HG02970 (cell line): ENCODE results near the gene B4GALT1.

Experiments
- ATAC-seq: cut with Tn5 transposase; IDR thresholded peaks from one replicate; pipeline ENCODE4 v1.9.1; 2021; ENCODE audit warnings: mild to moderate bottlenecking, moderate library complexity, moderate number of reproducible peaks; ENCODE audit not compliant: unreplicated experiment, low FRiP score

The B4GALT1 gene

DNA sequence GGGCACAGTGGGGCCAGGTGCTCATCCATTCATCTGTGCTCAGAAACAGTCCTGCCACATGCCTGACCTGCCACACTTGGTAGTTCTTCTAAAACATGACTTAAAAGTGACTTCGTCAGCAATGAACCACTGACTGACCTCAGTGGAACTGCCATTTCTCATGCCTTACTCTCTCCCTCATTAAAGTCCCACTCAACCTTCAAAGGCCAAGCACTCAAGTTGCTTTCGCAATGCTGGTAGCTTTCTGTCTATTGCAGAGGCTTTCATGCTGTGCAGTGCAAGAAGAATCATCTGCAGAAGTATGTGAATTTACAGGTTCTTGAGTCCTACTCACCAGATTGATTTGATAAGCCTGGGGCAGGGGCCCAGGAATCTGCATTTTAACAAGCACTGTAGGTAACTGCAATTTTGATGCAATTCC lies 23.9 kb downstream of the B4GALT1 start:
- no peak for ATAC-seq

GRCh38 chr9:33142535-33142934 lies 24.6 kb downstream of the B4GALT1 start:
- ATAC-seq = no peak

- ATAC-seq = no peak
Observed at GRCh38 chr9:33140401-33141360, 26.5 kb downstream of the B4GALT1 start.

DNA sequence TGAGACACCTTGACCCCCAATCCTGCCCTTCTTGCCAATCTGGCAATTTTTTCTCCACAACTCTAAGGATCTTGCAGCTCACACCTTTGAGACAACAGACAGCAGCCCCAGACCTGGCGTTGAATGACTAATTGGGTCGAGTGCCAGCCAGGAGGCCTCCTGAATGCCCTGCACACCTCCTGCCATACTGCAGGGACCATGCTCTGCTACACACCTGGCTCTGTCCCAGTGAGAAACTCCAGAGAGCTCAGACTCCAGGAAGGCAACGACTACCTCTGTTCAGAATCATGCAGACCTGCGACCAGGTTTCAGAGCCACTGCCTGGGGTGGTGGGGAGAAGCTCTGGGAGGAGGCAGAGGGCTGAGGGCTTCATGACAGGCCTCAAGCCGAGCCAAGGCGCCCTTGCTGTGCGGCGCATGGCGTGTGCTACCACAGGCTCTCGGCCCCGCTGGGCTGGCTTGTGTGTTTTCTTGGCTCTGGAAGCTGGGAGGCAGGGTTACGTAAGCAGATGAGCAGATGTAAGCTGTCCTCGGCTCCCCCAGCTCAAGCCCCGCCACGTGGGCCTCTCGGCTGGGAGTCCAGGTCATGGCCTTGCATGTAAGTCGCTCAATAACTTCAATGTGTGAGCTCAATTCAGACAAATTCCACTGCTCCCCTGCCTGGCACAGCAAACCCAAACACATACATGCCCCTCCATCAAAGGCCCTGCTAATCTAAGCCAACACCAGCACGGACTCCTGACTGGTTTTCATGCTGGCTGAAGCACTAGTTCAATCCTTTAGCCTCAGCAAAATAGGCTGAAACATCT lies 27.5 kb downstream of the B4GALT1 start:
- no peak for ATAC-seq

DNA sequence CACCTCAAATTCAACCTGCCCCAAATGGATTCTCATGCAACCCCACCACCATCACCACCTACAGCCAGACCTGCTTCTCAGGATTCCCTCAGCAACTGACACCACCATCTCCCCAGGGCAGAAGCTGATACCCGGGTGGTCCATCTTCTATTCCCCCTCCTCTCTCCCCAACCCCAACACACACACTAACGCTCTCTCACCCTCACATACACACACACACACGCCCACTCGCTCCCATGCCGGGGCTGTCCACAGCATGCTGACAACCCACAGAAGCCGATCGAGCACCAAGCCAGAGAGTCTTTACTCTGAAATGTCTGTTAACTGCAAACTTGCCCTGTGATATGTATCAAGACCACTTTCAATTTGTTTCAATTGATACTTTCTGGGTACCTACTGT lies 28.4 kb downstream of the B4GALT1 start:
- no peak for ATAC-seq

DNA sequence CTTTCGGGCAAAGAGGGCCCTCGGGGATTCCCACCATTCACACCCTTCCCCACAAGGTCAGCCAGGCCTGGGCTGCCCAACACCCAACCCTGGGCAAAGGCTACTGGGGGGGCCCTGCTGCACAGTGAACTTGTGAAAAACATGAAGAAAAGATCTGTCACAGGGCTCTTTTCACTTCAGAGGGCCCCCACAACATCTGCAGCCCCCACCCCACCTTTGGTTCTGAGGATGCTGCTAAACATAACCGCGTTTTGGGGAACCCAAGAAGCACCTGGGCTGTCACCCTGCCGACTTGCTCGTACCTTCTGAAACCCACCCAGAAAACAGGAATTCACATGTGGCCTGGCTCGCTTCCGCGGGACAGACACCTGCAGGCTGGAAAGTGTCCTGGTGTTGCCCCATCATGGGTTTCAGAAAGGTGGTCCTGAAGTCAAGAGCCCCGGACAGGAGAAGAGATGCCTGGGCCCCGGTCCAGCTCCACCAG lies 29.3 kb downstream of the B4GALT1 start:
- no peak for ATAC-seq

- ATAC-seq = no peak
Observed at GRCh38 chr9:33136721-33137670, 30.1 kb downstream of the B4GALT1 start.

DNA sequence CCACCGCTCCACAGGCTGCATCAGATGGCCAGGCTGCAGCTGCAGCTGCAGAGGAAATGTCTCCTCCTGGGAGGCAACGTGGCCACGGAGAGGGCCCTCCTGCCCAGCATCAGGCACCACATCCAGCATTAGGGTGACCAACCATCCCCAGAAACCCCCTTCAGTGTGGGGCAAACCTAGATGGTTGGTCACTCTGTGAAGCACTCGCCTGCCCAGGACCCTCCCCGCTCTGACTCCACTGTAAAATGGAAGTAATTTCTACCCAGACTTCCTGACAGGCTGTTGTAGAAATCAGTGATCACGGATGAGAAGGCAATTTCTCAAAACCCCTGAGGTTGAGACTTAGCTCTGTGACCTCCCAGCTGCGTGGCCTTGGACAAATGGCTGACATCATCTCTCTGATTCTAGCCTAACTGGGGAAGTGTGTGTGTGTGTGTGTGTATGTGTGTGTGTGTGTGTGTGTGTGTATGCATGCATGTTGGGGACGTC lies 31.6 kb downstream of the B4GALT1 start:
- no peak for ATAC-seq

DNA sequence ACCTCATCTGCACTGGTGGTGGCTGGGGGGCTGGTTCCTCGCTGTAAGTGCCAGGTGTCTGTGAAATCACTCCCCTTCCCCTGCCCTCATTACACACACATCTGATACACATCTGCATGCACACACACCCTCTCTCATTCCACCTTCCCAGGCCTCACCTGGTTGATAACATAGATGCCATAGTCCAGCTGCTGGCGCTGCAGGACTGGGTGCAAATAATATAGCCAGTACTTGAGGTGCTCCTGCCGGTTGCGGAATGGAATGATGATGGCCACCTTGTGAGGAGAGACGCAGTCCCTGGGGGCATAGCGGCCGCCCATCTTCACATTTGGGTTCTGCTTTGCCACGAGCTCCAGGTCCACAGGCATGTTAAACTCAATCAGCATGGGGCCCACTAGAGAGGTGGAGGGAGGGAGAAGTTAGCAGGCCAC lies 32.1 kb downstream of the B4GALT1 start:
- ATAC-seq = no peak

- no peak for ATAC-seq
Observed at GRCh38 chr9:33133186-33133585, 34.0 kb downstream of the B4GALT1 start.

DNA sequence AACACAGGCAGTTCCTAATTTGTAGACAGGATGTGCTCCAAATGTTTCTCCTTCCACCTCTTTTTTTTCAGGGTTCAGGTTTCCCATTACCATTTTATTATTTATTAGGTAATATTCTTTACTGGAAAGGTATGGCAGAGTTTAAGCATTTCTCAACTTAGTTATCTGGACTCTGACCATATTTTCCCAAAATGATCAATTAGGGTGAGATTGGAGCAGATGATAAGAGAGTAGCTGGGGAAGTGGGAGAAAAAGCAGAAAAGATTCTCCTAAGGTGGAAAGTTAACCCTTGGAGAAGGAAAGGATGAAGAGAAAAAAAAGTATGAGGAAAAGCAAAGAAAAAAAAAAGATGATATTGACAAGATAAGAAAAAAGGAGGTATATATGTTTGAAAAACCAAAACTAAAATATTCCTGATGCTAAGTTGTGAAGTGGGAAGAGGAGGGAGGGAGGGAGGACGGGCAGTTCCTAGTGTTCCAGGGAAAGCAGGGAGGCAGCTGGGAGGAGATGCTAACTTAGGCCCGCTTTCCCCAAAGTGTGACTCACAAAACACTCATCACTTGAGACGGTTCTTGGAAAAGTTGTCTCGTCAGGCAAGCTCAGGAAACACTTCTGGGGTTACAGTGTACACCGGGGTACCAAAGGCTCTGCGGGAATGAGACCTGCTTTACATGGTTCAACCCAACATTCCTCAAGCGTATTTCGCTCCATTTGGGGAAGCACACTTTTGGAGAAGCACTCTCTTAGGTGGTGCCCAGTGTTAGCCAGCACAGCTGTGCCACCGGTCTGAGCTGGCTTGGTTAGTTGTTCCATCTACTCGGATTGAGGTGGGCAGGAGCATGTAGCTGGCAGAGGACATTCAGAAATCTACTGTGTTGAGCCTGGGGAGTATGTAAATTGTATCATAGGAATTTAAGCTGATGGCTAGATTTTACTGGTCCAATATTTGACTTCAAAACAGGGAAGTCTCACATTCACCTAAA lies 35.1 kb downstream of the B4GALT1 start:
- no peak for ATAC-seq

DNA sequence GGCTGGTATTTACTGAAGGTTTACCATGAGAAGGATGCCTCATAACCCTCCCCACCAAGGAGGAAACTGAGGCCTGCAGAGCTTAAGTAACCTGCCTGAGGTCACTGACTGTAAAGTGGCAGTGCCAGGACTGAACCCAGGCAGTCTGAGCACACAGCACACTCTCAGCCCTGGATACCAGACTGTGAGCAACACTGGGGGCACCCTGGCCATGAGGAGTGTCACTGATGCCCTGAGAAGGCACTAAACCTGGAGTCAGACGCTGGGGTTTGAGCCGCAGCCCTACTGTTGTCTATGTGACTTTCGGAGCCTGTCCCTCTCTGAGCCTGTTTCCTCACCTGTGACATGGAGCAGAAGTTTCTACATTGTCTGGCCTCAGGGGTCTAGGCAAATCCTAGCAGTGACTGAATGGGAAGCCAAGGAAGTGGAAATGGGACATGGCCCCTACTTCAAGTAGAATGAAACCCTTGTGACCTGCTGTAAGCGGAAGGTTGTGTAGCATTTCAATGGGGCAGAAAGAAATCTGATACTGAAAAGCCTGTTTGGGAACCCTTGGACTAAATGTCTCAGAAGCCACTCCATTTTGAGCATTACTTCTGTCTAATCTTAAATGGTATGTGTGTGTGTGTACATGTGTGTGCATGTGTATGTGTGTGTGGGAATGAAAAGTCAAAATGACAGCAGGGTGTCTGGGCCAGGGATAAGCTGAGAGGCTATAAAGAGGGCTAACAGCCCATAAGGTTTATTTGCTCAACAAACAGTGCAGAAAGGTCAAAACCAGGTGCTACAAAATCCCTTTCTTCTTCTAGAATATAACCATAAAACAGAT lies 36.0 kb downstream of the B4GALT1 start:
- no peak for ATAC-seq

DNA sequence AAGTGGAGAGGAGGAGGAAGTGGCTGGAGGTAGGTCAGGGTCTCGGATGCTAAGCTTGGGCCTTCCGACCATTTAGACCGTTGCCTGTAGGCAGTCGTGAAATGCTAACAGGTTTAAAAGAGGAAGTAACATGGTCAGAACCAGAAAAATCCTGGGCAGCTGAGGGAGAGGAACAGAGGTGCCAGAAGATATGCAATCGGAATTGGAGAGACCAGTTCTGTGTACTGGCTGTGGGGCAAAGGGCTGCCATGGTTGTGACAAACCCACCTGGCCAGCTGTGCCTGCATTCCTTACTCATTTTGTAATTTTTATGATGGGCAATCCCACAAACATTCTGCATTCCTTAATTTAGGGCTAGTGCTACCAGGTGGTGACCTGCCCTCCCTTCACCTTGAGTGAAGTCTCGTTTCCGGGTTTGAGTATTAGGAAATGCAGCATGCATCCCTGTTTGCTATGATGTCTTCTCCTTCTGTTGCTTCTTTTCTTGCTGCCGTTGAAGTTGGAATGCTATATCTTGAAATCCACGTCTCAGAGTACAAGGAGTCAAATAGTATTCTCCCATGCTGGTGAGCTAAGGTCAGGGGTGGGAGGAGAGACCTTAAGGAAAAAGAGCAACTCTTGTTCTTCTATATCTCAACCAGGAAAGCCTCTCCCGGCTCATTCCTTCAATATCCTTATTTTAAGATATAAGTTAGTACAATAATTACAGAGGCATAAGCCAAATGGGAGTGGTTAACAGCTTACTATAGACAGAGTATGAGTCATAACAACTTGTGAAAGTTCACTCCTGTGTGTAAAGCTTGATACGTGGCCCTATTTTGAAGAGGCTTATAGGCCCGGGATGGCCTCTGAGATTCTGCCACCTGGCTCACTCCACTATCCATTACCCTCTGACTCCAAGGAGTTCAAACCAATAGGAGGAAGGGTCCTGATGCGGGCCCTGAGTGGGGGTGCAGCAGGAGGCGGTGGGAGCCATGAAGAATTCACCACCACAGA lies 37.0 kb downstream of the B4GALT1 start:
- ATAC-seq = no peak

DNA sequence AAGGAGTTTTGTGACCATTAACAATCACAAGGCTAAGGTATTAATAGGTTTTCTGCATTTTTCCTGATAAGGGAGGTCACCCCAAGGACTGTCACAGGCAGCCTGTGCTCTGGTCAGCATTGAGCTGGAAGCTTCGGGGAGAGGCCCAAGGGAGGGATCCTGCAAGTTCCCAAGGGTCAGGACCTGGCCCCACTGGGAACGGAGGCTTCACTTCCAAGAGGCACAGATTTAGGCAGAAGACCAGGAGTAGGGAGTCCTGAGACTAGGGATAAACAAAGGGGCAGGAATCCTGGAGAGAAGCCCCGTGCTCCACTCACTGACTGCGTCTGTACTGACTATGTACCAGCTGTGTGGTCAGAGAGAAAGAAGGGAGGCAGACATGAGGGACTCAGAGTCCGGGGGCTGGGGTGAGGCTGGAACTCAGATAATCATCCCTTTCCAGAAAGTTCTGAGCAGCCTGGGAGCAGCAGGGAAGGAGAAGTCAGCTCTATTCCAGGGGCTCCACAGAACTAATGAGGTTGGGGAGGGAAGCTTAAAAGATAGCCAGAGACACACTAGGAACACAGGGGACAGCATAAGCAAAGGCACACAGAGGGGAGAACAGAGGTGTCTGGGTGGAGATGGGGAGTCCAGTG lies 37.8 kb downstream of the B4GALT1 start:
- ATAC-seq = no peak

DNA sequence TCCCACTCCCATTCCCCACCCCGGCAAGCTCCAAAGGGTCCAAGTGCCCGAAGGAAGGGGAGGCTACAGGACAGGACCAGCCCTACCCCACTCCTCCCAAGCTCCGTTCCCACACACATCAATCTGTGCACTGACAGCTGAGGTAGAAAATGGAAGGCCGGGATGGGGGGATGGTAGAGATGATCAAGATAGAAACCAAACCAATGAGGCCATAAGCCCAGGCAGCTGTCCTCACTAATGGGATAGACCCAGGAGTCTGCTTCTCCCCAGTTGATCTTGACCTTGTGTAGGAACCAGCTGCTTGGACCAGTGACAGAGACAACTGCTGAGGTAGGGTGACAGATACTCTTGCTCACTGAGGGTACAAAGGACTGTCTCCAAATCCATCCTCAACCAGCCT lies 38.6 kb downstream of the B4GALT1 start:
- no peak for ATAC-seq

DNA sequence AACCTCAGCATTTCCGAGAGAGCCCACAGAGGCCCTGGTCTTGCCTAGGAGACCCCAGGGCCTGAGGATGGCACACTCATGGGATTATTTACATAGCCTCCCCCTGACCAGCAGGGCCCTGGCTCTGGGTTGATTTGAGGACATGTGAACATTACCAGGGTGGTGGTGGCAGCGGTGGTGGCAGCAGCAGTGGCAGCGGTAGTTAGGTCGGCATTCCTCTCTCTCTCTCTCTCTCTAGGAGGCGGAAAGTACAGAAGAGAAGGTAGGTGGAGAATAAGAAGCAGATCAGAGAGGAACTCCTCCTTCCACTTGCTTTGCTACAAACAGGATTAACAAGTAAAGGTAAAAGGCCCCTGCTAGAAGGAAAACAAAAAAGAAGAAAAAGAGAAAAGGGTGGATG lies 39.3 kb downstream of the B4GALT1 start:
- ATAC-seq = no peak
